GM19193 (cell line): Measurements from ENCODE around the gene CRYBG3.

Source experiments
- POLR2A ChIP-seq: IDR thresholded peaks from 4 replicates; pipeline ENCODE4 v1.6.1; 2011; ENCODE audit not compliant: insufficient read depth, insufficient read length; ENCODE audit errors: extremely low read depth

Gene CRYBG3

GRCh38 chr3:97914388-97914787 is 92.6 kb downstream of the CRYBG3 start:
- TF ChIP-seq POLR2A: no peak

- TF ChIP-seq POLR2A: no peak
Measured at GRCh38 chr3:97916576-97916975, 94.8 kb downstream of the CRYBG3 start.

- TF ChIP-seq POLR2A: no peak
Measured at GRCh38 chr3:97917813-97918536, 96.2 kb downstream of the CRYBG3 start.

GRCh38 chr3:97927704-97928103 is 105.9 kb downstream of the CRYBG3 start:
- TF ChIP-seq POLR2A: no peak

- no peak for TF ChIP-seq POLR2A
Measured at GRCh38 chr3:97928986-97929385, 107.2 kb downstream of the CRYBG3 start.

GRCh38 chr3:97930018-97930417 is 108.2 kb downstream of the CRYBG3 start:
- TF ChIP-seq POLR2A: no peak

GRCh38 chr3:97931218-97931617 is 109.4 kb downstream of the CRYBG3 start:
- no peak for TF ChIP-seq POLR2A

GRCh38 chr3:97932387-97932801 is 110.6 kb downstream of the CRYBG3 start:
- TF ChIP-seq POLR2A: no peak

- no peak for TF ChIP-seq POLR2A
Measured at GRCh38 chr3:97934980-97935695, 113.3 kb downstream of the CRYBG3 start.

- no peak for TF ChIP-seq POLR2A
Measured at GRCh38 chr3:97935842-97936241, 114.0 kb downstream of the CRYBG3 start.

- no peak for TF ChIP-seq POLR2A
Measured at GRCh38 chr3:97937205-97937604, 115.4 kb downstream of the CRYBG3 start.

GRCh38 chr3:97938444-97938843 is 116.6 kb downstream of the CRYBG3 start:
- no peak for TF ChIP-seq POLR2A

- no peak for TF ChIP-seq POLR2A
Measured at GRCh38 chr3:97939401-97939800, 117.6 kb downstream of the CRYBG3 start.

- no peak for TF ChIP-seq POLR2A
Measured at GRCh38 chr3:97940034-97940433, 118.2 kb downstream of the CRYBG3 start.

- no peak for TF ChIP-seq POLR2A
Measured at GRCh38 chr3:97942801-97943546, 121.2 kb downstream of the CRYBG3 start.

- no peak for TF ChIP-seq POLR2A
Measured at GRCh38 chr3:97948351-97949109, 126.7 kb downstream of the CRYBG3 start.

GRCh38 chr3:97949110-97949485 is 127.3 kb downstream of the CRYBG3 start:
- TF ChIP-seq POLR2A: no peak
